ENCODE measurements around the gene INPP4B.

INPP4B gene

GRCh38 chr4:142100941-142101340 is 745.2 kb downstream of the INPP4B start:
- peaks cover 4% of the 10 kb centered on the region for H3K4me1 Mint-ChIP-seq
- H3K9me3 Mint-ChIP-seq, result no peaks in the 10 kb centered on the region
- no peak overlapping the region for H3K27ac Mint-ChIP-seq
- H3K27me3 Mint-ChIP-seq (ENCODE audit: low read depth), result no peaks in the 10 kb centered on the region
- TF ChIP-seq, protein P1, sequence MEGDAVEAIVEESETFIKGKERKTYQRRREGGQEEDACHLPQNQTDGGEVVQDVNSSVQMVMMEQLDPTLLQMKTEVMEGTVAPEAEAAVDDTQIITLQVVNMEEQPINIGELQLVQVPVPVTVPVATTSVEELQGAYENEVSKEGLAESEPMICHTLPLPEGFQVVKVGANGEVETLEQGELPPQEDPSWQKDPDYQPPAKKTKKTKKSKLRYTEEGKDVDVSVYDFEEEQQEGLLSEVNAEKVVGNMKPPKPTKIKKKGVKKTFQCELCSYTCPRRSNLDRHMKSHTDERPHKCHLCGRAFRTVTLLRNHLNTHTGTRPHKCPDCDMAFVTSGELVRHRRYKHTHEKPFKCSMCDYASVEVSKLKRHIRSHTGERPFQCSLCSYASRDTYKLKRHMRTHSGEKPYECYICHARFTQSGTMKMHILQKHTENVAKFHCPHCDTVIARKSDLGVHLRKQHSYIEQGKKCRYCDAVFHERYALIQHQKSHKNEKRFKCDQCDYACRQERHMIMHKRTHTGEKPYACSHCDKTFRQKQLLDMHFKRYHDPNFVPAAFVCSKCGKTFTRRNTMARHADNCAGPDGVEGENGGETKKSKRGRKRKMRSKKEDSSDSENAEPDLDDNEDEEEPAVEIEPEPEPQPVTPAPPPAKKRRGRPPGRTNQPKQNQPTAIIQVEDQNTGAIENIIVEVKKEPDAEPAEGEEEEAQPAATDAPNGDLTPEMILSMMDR (IDR thresholded peaks at IDR 0.05; ENCODE audit: unreplicated experiment in 3 of 3), result no peak
- peaks cover 3% of the 10 kb centered on the region for H3K36me3 Mint-ChIP-seq (ENCODE audit: low read depth)
- H3K4me3 Mint-ChIP-seq, result no peak overlapping the region

DNA sequence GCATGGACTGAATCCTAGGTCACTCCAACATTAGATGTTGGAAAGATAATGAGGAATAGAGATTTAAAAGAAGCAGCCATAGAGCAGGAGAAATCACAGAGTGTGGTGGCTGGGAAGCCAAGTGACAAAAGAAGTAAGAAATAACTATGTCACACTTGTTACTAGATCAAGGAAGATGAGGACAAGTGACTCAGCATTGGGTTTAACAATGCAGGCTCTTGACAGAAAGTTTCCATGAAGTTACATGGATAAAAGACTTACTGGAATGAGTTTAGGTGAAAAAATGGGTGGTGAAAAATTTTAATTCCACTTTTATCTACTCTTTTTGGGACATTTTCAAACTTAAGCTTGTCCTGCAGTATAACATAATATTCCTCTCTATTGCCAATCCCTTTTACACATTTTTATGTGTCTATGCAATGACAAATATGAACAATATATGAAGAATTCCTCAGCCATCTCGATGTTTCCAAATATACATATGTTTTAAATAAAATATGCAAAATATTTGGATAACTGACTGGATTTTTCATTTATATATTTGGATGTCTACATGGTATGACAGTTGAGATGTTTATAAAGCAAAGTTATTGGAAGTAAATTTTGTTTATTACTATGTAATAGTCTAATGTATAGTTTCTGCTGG is 747.1 kb downstream of the INPP4B start:
- no peak overlapping the region for H3K27ac Mint-ChIP-seq
- H3K4me1 Mint-ChIP-seq, result peaks cover 6% of the 10 kb centered on the region
- no peak overlapping the region for H3K4me3 Mint-ChIP-seq
- TF ChIP-seq, protein P1 (IDR thresholded peaks at IDR 0.05; ENCODE audit: unreplicated experiment in 3 of 3), result no peak
- peaks cover 7% of the 10 kb centered on the region for H3K36me3 Mint-ChIP-seq (ENCODE audit: low read depth)
- H3K9me3 Mint-ChIP-seq, result no peaks in the 10 kb centered on the region
- no peaks in the 10 kb centered on the region for H3K27me3 Mint-ChIP-seq (ENCODE audit: low read depth)

DNA sequence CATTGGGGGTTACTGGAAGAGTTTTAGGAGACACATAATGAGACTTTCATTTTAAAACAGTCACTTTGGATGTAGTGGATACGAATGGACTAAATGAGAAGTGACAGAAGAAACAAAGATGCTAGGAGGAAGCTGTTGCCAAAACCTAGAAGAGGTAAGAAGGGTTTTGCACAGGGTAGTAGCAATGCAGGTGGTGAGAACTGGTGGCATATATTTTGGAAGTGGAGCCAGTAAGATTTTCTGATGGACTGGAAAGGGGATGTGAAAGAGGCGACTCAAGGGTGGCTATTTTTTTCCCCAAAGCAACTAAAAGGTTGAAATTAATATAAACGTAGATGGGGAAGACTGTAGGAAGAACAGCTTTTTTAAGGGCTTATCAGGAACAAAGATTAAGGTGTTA is 747.7 kb downstream of the INPP4B start:
- Mint-ChIP-seq H3K36me3 (ENCODE audit: low read depth) (peaks cover 7% of the 10 kb centered on the region), H3K4me3 (no peak overlapping the region), H3K27ac (no peak overlapping the region), H3K27me3 (ENCODE audit: low read depth) (no peaks in the 10 kb centered on the region), H3K4me1 (peaks cover 6% of the 10 kb centered on the region), H3K9me3 (no peaks in the 10 kb centered on the region)
- TF ChIP-seq, protein P1 (IDR thresholded peaks at IDR 0.05; ENCODE audit: unreplicated experiment in 3 of 3), result no peak

DNA sequence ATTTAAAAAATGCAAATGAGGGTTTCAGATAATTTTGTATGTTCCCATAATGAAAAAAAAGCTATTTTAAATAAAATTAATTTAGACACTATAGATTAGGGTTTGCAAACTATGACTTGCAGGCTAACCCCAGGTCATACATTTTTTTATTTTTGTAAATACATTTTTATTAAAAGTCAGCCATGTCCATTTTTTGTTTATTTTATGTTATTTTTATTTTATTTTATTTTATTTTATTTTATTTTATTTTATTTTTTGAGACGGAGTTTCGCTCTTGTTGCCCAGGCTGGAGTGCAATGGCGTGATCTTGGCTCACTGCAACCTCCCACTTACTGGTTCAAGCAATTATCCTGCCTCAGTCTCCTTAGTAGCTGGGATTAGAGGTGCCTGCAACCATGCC is 749.1 kb downstream of the INPP4B start:
- peaks cover 7% of the 10 kb centered on the region for H3K36me3 Mint-ChIP-seq (ENCODE audit: low read depth)
- no peaks in the 10 kb centered on the region for H3K9me3 Mint-ChIP-seq

DNA sequence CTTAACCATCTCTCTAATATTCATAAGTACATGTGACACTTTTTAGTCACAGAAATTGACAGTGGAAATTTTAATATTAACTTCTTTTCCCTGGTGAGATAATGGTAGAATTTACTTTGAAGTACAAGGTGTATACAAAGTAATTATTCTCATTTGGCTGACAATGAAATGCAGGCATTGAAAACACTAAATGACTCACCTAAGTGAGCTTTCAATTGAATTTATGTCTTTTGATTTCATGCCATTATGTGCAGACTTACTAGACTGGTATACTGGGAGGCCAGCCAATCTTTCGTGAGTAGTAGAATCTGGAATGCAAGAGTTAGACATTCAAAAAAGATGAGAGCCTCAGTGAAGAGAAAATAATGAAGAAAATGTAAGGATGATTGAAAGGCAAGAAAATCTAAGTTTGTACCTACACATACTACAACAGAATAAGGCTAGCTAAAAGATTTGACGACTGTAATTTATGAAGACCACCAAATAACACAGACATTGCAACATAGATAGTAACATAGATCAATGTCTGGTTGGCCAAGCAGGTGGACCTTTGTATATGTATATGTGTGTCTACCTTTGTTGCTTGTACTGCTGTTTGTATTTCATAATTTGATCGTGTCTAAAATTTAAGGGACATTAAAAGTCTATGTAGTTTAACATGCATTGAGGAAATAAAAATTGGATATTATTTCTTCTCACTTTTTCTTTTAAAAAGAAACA is 750.1 kb downstream of the INPP4B start:
- TF ChIP-seq, protein P1 (IDR thresholded peaks at IDR 0.05; ENCODE audit: unreplicated experiment in 3 of 3), result no peak
- Mint-ChIP-seq H3K4me1 (peaks cover 6% of the 10 kb centered on the region), H3K9me3 (no peaks in the 10 kb centered on the region), H3K27ac (peak overlapping the region in 1 of 3 experiments; percentile 69), H3K27me3 (ENCODE audit: low read depth) (no peaks in the 10 kb centered on the region), H3K36me3 (ENCODE audit: low read depth) (peaks cover 7% of the 10 kb centered on the region), H3K4me3 (no peak overlapping the region)

More for the DNA sequence above, 749.1 kb downstream of the INPP4B start:
- TF ChIP-seq, protein P1 (IDR thresholded peaks at IDR 0.05; ENCODE audit: unreplicated experiment in 3 of 3), result no peak
- Mint-ChIP-seq H3K4me3 (no peak overlapping the region), H3K27ac (no peak overlapping the region), H3K27me3 (ENCODE audit: low read depth) (no peaks in the 10 kb centered on the region), H3K4me1 (peaks cover 6% of the 10 kb centered on the region)

Measured in nephron (organoid).